HCT116 (cell line): Measurements from ENCODE around the gene HVCN1.

Experiments used
- EZH2phosphoT487 ChIP-seq: fragments of 200-600 bp; IDR thresholded peaks from 2 replicates; pipeline ENCODE4 v1.6.1; 2018; ENCODE audit warnings: antibody characterized with exemption, borderline replicate concordance
- POLR2A ChIP-seq: IDR thresholded peaks from 2 replicates; pipeline ENCODE4 v1.7.0; 2011; ENCODE audit warnings: borderline replicate concordance; ENCODE audit not compliant: insufficient read depth, insufficient read length; ENCODE audit errors: extremely low read depth
- SIN3A ChIP-seq: IDR thresholded peaks from 2 replicates; pipeline ENCODE4 v1.6.1; 2012; ENCODE audit warnings: low read depth

- no peak for TF ChIP-seq POLR2A
- no peak for TF ChIP-seq EZH2phosphoT487
- TF ChIP-seq SIN3A, result no peak
Measured at GRCh38 chr12:110640275-110641025, 48.5 kb downstream of the HVCN1 start.
